ENCODE data around the gene TBX5. TPM values are rescaled to one million over a fixed set of nuclear protein-coding genes. Genes with fewer than 3 reads are reported as not detected.

Gene TBX5
- total RNA-seq, 1 experiment from 2014 or later, result not detected

DNA sequence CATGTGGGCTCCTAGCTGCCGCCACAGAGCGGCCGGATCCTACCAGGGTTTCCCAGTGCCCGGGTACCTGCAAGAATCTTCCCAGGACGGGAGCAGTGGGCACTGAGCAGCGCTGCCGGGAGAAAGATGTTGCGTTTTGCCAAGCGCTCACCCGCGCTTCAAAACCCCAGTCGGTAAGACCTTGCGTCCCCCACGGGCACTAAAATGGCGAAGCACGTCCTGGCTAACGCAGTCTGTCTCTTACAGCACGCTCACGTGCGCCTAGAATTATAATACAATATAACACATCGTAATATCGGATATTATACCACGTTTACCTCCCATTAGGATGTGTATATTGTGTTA is 35.1 kb upstream of the TBX5 start:
- peaks cover 9% of the 10 kb centered on the region for H3K9me3 Mint-ChIP-seq (ENCODE audit: low read depth, unreplicated experiment)
- BruUV-seq (replicated peaks), result no TSS peak
- no peak overlapping the region for H3K27ac Mint-ChIP-seq (ENCODE audit: unreplicated experiment)
- H3K36me3 Mint-ChIP-seq (ENCODE audit: insufficient read depth, unreplicated experiment), result no peaks in the 10 kb centered on the region
- TF ChIP-seq, protein P1, sequence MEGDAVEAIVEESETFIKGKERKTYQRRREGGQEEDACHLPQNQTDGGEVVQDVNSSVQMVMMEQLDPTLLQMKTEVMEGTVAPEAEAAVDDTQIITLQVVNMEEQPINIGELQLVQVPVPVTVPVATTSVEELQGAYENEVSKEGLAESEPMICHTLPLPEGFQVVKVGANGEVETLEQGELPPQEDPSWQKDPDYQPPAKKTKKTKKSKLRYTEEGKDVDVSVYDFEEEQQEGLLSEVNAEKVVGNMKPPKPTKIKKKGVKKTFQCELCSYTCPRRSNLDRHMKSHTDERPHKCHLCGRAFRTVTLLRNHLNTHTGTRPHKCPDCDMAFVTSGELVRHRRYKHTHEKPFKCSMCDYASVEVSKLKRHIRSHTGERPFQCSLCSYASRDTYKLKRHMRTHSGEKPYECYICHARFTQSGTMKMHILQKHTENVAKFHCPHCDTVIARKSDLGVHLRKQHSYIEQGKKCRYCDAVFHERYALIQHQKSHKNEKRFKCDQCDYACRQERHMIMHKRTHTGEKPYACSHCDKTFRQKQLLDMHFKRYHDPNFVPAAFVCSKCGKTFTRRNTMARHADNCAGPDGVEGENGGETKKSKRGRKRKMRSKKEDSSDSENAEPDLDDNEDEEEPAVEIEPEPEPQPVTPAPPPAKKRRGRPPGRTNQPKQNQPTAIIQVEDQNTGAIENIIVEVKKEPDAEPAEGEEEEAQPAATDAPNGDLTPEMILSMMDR (IDR thresholded peaks at IDR 0.05; ENCODE audit: unreplicated experiment), result no peak
- intact Hi-C loops (cut with micrococcal nuclease; ENCODE audit: unreplicated experiment), result no loop called here
- CTCF ChIA-PET, result no interaction called here
- no peaks in the 10 kb centered on the region for H3K27me3 Mint-ChIP-seq (ENCODE audit: unreplicated experiment)
- no peak overlapping the region for H3K4me3 Mint-ChIP-seq (ENCODE audit: low read depth, unreplicated experiment)
- no peak for DNase-seq
- H3K4me1 Mint-ChIP-seq (ENCODE audit: low read depth, unreplicated experiment), result no peaks in the 10 kb centered on the region

DNA sequence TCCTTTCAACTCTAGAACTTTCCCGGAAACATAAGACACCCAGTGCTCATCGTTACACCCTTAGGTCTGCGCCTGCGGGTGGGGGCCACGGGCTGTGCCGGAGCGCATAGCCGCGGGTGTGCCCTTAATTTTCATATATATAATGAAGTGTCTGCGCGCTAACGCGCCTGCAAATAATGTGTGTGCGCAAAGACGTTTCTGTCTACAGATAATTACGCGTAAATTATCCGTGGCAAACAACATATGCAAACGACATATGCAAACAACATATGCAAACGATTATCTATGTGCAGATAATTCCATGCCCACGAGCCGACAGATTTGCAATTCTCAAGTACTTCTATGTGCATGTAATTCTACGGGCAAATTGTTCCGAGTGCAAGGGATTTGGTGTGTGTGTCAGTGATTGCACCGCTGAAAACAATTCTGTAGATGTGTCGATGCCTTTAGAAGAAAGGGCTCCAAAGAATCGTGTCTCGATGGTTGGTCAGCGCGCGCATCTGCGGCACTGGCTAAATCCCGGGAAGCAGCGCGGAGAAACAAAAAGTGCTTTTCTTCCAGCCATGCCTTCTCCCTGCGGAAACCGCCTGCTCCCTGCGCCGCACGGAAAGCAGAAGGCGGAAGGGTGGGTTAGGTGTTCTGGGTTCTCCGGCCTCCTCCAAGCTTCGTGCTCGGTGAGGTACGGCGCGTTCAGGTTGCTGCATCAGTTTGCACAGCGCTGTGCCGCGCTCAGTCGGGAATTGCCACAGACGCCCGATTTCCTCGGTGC is 34.5 kb upstream of the TBX5 start:
- H3K4me3 Mint-ChIP-seq (ENCODE audit: low read depth, unreplicated experiment), result no peak overlapping the region
- DNase-seq, result no peak
- TF ChIP-seq, protein P1 (IDR thresholded peaks at IDR 0.05; ENCODE audit: unreplicated experiment), result no peak
- no peaks in the 10 kb centered on the region for H3K36me3 Mint-ChIP-seq (ENCODE audit: insufficient read depth, unreplicated experiment)
- H3K4me1 Mint-ChIP-seq (ENCODE audit: low read depth, unreplicated experiment), result no peaks in the 10 kb centered on the region
- BruUV-seq (replicated peaks), result no TSS peak
- H3K9me3 Mint-ChIP-seq (ENCODE audit: low read depth, unreplicated experiment), result peaks cover 9% of the 10 kb centered on the region
- H3K27ac Mint-ChIP-seq (ENCODE audit: unreplicated experiment), result no peak overlapping the region
- intact Hi-C loops (cut with micrococcal nuclease; ENCODE audit: unreplicated experiment), result no loop called here
- H3K27me3 Mint-ChIP-seq (ENCODE audit: unreplicated experiment), result no peaks in the 10 kb centered on the region
- CTCF ChIA-PET, result no interaction called here

DNA sequence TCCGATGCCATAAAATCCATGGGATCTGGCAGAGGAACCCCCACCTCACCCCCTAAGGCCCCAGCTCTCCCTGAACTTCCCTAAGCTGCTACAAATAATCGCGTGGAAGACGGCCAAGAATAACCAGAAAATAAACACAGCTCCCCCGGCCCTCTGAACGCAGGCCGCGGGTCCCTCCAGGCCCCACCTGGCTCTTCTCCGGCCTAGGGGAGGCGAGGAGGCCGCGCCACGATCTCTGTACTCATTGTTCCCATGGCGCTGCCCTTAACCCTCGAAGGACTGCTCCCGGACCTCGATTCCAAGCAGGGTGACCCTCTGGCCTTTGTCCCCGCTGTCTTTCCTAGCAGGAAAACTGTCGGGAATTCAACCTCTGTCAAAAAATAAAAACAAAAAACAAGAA is 33.9 kb upstream of the TBX5 start:
- TF ChIP-seq, protein P1 (IDR thresholded peaks at IDR 0.05; ENCODE audit: unreplicated experiment), result no peak
- no peaks in the 10 kb centered on the region for H3K4me1 Mint-ChIP-seq (ENCODE audit: low read depth, unreplicated experiment)
- H3K27me3 Mint-ChIP-seq (ENCODE audit: unreplicated experiment), result no peaks in the 10 kb centered on the region
- peaks cover 9% of the 10 kb centered on the region for H3K9me3 Mint-ChIP-seq (ENCODE audit: low read depth, unreplicated experiment)
- BruUV-seq (replicated peaks), result no TSS peak
- DNase-seq, result no peak
- H3K36me3 Mint-ChIP-seq (ENCODE audit: insufficient read depth, unreplicated experiment), result no peaks in the 10 kb centered on the region
- CTCF ChIA-PET, result no interaction called here
- no peak overlapping the region for H3K4me3 Mint-ChIP-seq (ENCODE audit: low read depth, unreplicated experiment)
- no peak overlapping the region for H3K27ac Mint-ChIP-seq (ENCODE audit: unreplicated experiment)
- intact Hi-C loops (cut with micrococcal nuclease; ENCODE audit: unreplicated experiment), result no loop called here

DNA sequence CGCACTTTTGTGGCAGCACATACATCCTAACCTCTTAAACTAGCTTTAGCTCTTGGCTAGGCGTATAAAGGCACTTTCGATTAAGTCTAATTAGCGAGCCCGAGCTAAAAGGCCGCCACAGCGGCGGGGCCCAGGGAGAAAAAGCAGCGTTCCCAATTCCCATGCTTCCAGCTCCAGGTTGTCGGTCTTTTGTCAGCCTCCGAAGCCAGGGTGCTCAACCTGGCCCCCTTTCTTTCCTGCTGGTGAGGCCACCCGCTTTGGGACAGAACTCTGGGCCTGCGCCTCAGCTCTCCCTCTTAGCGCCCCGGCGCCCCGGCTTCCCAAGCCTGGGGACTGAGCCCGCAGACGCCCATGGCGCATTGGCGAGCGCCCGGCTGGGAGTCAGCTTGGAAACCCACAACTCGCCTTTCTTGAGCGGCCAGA is 33.3 kb upstream of the TBX5 start:
- intact Hi-C loops (cut with micrococcal nuclease; ENCODE audit: unreplicated experiment), result no loop called here
- H3K4me3 Mint-ChIP-seq (ENCODE audit: low read depth, unreplicated experiment), result no peak overlapping the region

More for the DNA sequence above, 33.3 kb upstream of the TBX5 start:
- BruUV-seq (replicated peaks), result no TSS peak
- H3K27me3 Mint-ChIP-seq (ENCODE audit: unreplicated experiment), result no peaks in the 10 kb centered on the region
- CTCF ChIA-PET, result no interaction called here
- TF ChIP-seq, protein P1 (IDR thresholded peaks at IDR 0.05; ENCODE audit: unreplicated experiment), result no peak
- no peak overlapping the region for H3K27ac Mint-ChIP-seq (ENCODE audit: unreplicated experiment)
- no peaks in the 10 kb centered on the region for H3K4me1 Mint-ChIP-seq (ENCODE audit: low read depth, unreplicated experiment)
- no peaks in the 10 kb centered on the region for H3K36me3 Mint-ChIP-seq (ENCODE audit: insufficient read depth, unreplicated experiment)
- H3K9me3 Mint-ChIP-seq (ENCODE audit: low read depth, unreplicated experiment), result peaks cover 9% of the 10 kb centered on the region
- no peak for DNase-seq

Data from Calu3 (cell line).